B cell (primary cell): ENCODE results near the gene PLD1. TPM values are rescaled to one million over a fixed set of nuclear protein-coding genes. Genes with fewer than 3 reads are reported as not detected.

Experiments
- ATAC-seq: fragments of 200-7000 bp; cut with Tn5 transposase; one replicate; pipeline ENCODE4 v1.10.0; 2021; ENCODE audit warnings: low read depth, mild to moderate bottlenecking, moderate number of reproducible peaks, moderate library complexity
- CTCF ChIA-PET: fragments of 350-600 bp; sonication (Branson Sonifier 250); formaldehyde crosslinking; loops from one replicate; lab custom pipeline; 2021; ENCODE audit warnings: antibody characterized with exemption, inconsistent platforms; lab: Charles Lee
- POLR2A ChIA-PET: fragments of 350-600 bp; sonication (Branson Sonifier 250); formaldehyde crosslinking; loops from one replicate; lab custom pipeline; 2021; ENCODE audit warnings: antibody characterized with exemption; lab: Charles Lee
- DNase-seq: peaks from one replicate; pipeline ENCODE4 v3.0.0; 2013
- H2AFZ ChIP-seq: 2 replicates; pipeline ENCODE4 v1.6.1; 2012; ENCODE audit warnings: mild to moderate bottlenecking, low read depth, low read length; ENCODE audit not compliant: insufficient read depth, poor library complexity, severe bottlenecking
- H3K27ac ChIP-seq, 2 donors: 1 replicate in 1 of 2; 2 replicates in 1 of 2; pipeline ENCODE4 v1.5.1; 2012 to 2013; ENCODE audit warnings: low read length in 2 of 2, mild to moderate bottlenecking in 2 of 2, moderate library complexity in 1 of 2
- H3K27me3 ChIP-seq, 4 experiments: fragments of 200-600 bp in 1 of 4; sonication (generic) in 1 of 4; replicated peaks in 1 of 4; 1 replicate in 2 of 4; 2 replicates in 2 of 4; pipeline versions ENCODE4 v1.6.1 to v1.7.0; 2013 to 2016; ENCODE audit warnings: low read length in 3 of 4, mild to moderate bottlenecking in 2 of 4, mixed read lengths in 1 of 4, moderate library complexity in 1 of 4; ENCODE audit not compliant: insufficient read depth in 4 of 4, control insufficient read depth in 3 of 4; ENCODE audit errors: control extremely low read depth in 1 of 4
- H3K36me3 ChIP-seq, 2 experiments: replicated peaks in 1 of 2; 1 replicate in 1 of 2; 2 replicates in 1 of 2; pipeline versions ENCODE4 v1.6.1 to v1.7.1; 2013; ENCODE audit warnings: low read length in 1 of 2; ENCODE audit not compliant: insufficient read depth in 2 of 2, control insufficient read depth in 1 of 2; ENCODE audit errors: control extremely low read depth in 1 of 2, extremely low read depth in 1 of 2
- H3K4me1 ChIP-seq, 2 donors: fragments of 200-600 bp in 1 of 2; sonication (generic) in 1 of 2; 1 replicate in 1 of 2; 2 replicates in 1 of 2; pipeline versions ENCODE4 v1.5.1 to v1.6.1; 2013 to 2017; ENCODE audit warnings: low read length in 2 of 2; ENCODE audit not compliant: control insufficient read depth in 2 of 2, insufficient read depth in 2 of 2
- H3K4me2 ChIP-seq: replicated peaks from 2 replicates; pipeline ENCODE3; 2012; ENCODE audit warnings: mild to moderate bottlenecking, low read depth, low read length; ENCODE audit not compliant: poor library complexity, severe bottlenecking
- H3K4me3 ChIP-seq, 5 experiments: fragments of 200-600 bp in 1 of 5; sonication (generic) in 1 of 5; 1 replicate in 3 of 5; 2 replicates in 2 of 5; pipeline versions ENCODE4 v1.5.1 to v1.7.0; 2011 to 2016; ENCODE audit warnings: low read length in 4 of 5, mild to moderate bottlenecking in 4 of 5, low read depth in 2 of 5, control low read depth in 1 of 5, moderate library complexity in 1 of 5; ENCODE audit not compliant: insufficient read depth in 1 of 5; ENCODE audit errors: control extremely low read depth in 1 of 5, extremely low read depth in 1 of 5
- H3K79me2 ChIP-seq: fragments of 200-600 bp; sonication (generic); one replicate; pipeline ENCODE4 v1.6.0; 2016; ENCODE audit warnings: low read length; ENCODE audit not compliant: control insufficient read depth, insufficient read depth
- H3K9ac ChIP-seq: fragments of 200-600 bp; sonication (generic); 2 replicates; pipeline ENCODE4 v1.6.1; 2017; ENCODE audit warnings: mild to moderate bottlenecking, low read length, moderate library complexity
- H3K9me3 ChIP-seq, 3 donors: one replicate each; pipeline versions ENCODE4 v1.6.1 to v1.7.1; 2013; ENCODE audit warnings: low read length in 2 of 3; ENCODE audit not compliant: control insufficient read depth in 2 of 3, insufficient read depth in 1 of 3; ENCODE audit errors: control extremely low read depth in 1 of 3
- H4K20me1 ChIP-seq: 2 replicates; pipeline ENCODE4 v1.6.0; 2012; ENCODE audit warnings: mild to moderate bottlenecking, low read length; ENCODE audit not compliant: insufficient read depth, control insufficient read depth, poor library complexity, severe bottlenecking
- H3K27ac Mint-ChIP-seq: one replicate; pipeline ENCODE4 v1.8.0; 2021; ENCODE audit warnings: mixed read lengths
- H3K27me3 Mint-ChIP-seq: one replicate; pipeline ENCODE4 v1.8.0; 2021; ENCODE audit warnings: mixed read lengths
- H3K4me1 Mint-ChIP-seq: one replicate; pipeline ENCODE4 v1.8.0; 2021; ENCODE audit warnings: mixed read lengths
- H3K4me3 Mint-ChIP-seq: one replicate; pipeline ENCODE4 v1.8.0; 2021; ENCODE audit warnings: mixed read lengths
- H3K9me3 Mint-ChIP-seq: one replicate; pipeline ENCODE4 v1.8.0; 2022; ENCODE audit warnings: mixed read lengths; ENCODE audit not compliant: insufficient read depth
- EZH2 ChIP-seq: IDR thresholded peaks from 2 replicates; pipeline ENCODE4 v1.6.1; 2012; ENCODE audit warnings: borderline replicate concordance, low read depth, mild to moderate bottlenecking, moderate library complexity, low read length; ENCODE audit not compliant: insufficient read depth, poor library complexity, severe bottlenecking
- WGBS: methylation state at CpG from one replicate; pipeline ENCODE4 v1.1.5; 2013; ENCODE audit warnings: missing lambda C conversion rate; ENCODE audit not compliant: insufficient coverage; 5-methylcytosine and 5-hydroxymethylcytosine counted together
- intact Hi-C: fragments of 100-400 bp; cut with micrococcal nuclease; formaldehyde crosslinking; loops from one replicate; pipeline ENCODE4 v1.10.0; 2022
- polyA plus RNA-seq: library from polyadenylated mRNA; depleted of rRNA; stranded (reverse); fragments of >200 nt; gene quantifications from 2 replicates; pipeline ENCODE4 v1.2.3, GENCODE V29; 2012
- total RNA-seq, 2 donors: library from RNA; stranded (reverse); fragments of 120-200 nt in 1 of 2; gene quantifications; 1 replicate in 1 of 2; 2 replicates in 1 of 2; pipeline versions ENCODE4 v1.2.3 to v1.2.4, GENCODE V29; 2013 to 2022
- TF ChIP-seq, protein P1 (sequence below): fragments of 200-600 bp; IDR thresholded peaks from one replicate; pipeline ENCODE4 v1.8.0; 2022; ENCODE audit warnings: antibody characterized with exemption, mild to moderate bottlenecking

The PLD1 gene
- total and polyA plus RNA-seq, 2 donors (not counting 1 experiment from before 2014, with no cell fraction given) = 0.24 to 0.52 TPM

GRCh38 chr3:171783626-171784025, 26.7 kb downstream of the PLD1 start:
- Mint-ChIP-seq H3K9me3 (no peaks in the 10 kb centered on the region), H3K27ac (no peak overlapping the region), H3K4me1 (no peaks in the 10 kb centered on the region), H3K27me3 (peaks cover 3% of the 10 kb centered on the region), H3K4me3 (no peak overlapping the region)
- intact Hi-C loops = no loop called here
- Histone ChIP-seq H3K27ac (no peak overlapping the region), H3K4me1 (no peaks in the 10 kb centered on the region), H3K27me3 (no peaks in the 10 kb centered on the region), H3K79me2 (no peaks in the 10 kb centered on the region), H3K9me3 (no peaks in the 10 kb centered on the region), H3K4me3 (no peak overlapping the region), H3K4me2 (no peak overlapping the region), H2AFZ (no peak overlapping the region), H3K9ac (no peak overlapping the region), H4K20me1 (no peaks in the 10 kb centered on the region), H3K36me3 (no peaks in the 10 kb centered on the region)
- DNase-seq (no peak), ATAC-seq (no peak)
- CTCF ChIA-PET = no interaction called here
- no CpG with 5 or more reads among the region's 5 CpGs for WGBS
- TF ChIP-seq, protein P1, sequence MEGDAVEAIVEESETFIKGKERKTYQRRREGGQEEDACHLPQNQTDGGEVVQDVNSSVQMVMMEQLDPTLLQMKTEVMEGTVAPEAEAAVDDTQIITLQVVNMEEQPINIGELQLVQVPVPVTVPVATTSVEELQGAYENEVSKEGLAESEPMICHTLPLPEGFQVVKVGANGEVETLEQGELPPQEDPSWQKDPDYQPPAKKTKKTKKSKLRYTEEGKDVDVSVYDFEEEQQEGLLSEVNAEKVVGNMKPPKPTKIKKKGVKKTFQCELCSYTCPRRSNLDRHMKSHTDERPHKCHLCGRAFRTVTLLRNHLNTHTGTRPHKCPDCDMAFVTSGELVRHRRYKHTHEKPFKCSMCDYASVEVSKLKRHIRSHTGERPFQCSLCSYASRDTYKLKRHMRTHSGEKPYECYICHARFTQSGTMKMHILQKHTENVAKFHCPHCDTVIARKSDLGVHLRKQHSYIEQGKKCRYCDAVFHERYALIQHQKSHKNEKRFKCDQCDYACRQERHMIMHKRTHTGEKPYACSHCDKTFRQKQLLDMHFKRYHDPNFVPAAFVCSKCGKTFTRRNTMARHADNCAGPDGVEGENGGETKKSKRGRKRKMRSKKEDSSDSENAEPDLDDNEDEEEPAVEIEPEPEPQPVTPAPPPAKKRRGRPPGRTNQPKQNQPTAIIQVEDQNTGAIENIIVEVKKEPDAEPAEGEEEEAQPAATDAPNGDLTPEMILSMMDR = no peak
- no peak for TF ChIP-seq EZH2
- POLR2A ChIA-PET = no interaction called here

GRCh38 chr3:171783086-171783485, 27.2 kb downstream of the PLD1 start:
- no peak overlapping the region for H3K4me2 ChIP-seq
- H3K9me3 ChIP-seq = no peaks in the 10 kb centered on the region
- no peaks in the 10 kb centered on the region for H3K4me1 ChIP-seq
- no peaks in the 10 kb centered on the region for H3K79me2 ChIP-seq
- POLR2A ChIA-PET = no interaction called here
- DNase-seq = no peak
- Mint-ChIP-seq H3K4me1 (no peaks in the 10 kb centered on the region), H3K9me3 (no peaks in the 10 kb centered on the region), H3K27ac (no peak overlapping the region), H3K27me3 (peaks cover 3% of the 10 kb centered on the region), H3K4me3 (no peak overlapping the region)
- no peak overlapping the region for H3K4me3 ChIP-seq
- TF ChIP-seq EZH2 = no peak
- TF ChIP-seq, protein P1 = no peak
- H4K20me1 ChIP-seq = no peaks in the 10 kb centered on the region
- no peak overlapping the region for H3K9ac ChIP-seq
- no peaks in the 10 kb centered on the region for H3K36me3 ChIP-seq
- ATAC-seq = no peak
- CTCF ChIA-PET = no interaction called here
- intact Hi-C loops = no loop called here
- H3K27ac ChIP-seq = no peak overlapping the region
- no peaks in the 10 kb centered on the region for H3K27me3 ChIP-seq
- H2AFZ ChIP-seq = no peak overlapping the region
- 100% methylated on average over 2 of the region's 2 CpGs for WGBS
